NCI-H748 (cell line): Measurements from ENCODE around the gene CTNNA3.
A peak's percentile ranks its signal among the peaks of the same experiment; 100 is the strongest.

Experiments
- DNase-seq: peaks from one replicate; lab custom pipeline; 2025; ENCODE audit not compliant: unreplicated experiment; lab: John Stamatoyannopoulos, UW

Gene CTNNA3

DNA sequence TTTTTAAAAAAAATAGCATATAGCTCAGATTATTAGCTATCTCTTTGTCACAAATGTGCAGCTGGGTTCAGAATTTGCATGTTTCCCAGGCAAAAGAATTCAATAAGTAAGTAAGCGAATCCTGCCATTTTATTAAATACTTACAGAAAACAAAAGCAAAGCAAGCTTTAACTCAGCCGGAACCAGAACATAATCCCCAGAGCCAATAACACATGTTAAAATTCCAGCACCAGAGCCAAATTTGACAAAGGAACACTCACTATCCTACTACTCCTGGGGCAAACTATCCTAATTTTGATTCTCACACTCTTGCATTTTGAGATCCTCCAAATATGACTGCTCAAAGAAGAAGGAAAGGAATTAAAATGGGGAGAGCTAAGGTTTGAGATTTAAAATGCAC, 737.5 kb downstream of the CTNNA3 start:
- DNase-seq, result no peak

DNA sequence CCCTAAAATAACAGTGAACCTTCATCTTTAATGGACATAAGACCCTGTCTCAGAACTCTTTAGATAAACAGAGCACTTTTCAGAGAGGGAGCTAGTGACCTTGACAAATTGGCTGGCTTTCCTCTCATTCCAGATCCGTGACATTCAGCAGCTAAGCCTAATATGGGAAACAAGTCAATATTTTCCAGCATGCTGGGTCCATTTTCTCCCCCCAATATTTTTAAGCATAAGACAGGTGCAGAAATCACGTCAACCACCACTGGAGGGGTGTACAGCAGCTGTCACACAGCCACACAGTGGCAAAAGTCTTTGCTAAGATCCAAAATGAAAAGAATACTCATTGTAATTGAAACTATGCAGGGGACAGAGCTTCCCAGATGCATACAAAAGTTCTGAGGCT, 744.1 kb downstream of the CTNNA3 start:
- DNase-seq, result no peak

DNA sequence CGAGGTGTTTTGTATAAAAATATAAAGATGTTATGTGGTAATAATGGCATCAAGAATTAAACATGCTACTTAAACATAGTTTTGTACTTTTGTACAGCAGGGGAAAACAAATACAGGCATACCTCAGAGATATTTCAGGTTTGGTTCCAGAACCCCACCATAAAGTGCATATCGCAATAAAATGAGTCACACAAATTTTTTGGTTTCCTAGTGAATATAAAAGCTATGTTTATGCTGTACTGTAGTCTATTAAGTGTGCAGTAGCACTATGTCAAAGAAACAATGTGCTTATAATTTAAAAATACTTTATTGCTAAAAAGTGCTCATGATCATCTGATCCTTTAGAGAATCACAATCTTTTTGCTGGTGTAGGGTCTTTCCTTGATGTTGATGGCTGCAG, 752.4 kb downstream of the CTNNA3 start:
- no peak for DNase-seq

DNA sequence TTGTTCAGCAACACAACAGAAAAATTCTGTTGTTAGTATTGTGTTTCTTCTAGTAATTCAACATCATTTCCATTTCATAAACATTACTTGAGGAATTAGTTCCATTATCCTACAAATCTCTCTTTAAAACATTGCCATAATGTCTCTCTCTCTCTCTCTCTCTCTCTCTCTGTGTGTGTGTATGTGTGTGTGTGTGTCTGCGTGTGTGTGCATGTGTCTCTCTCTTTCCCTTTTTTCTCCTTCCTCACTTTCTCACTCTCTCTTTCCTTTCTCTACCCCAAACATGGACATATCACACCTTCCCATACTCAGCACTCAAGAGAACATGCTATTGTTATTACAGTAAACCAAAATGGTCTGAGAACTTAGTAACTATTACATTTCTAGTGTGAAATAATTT, 753.6 kb downstream of the CTNNA3 start:
- DNase-seq, result no peak

DNA sequence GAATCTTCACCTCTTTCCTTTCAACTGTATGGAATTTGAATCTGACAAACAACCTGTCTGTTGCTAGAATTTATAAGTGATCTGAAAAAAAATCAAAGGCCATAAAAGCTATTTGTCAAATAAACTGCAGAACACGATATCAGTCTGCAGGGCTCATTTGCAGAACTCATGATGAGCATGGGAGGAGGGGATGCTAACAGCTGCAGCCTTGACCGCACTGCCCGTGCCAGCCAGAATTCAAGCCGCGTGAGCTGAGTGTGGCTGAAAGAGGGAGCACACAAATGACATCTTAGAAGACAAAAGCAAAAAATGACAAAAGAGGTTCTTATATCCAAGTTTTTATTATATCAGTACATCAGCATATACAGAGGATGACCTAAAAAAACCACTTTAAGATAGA, 754.5 kb downstream of the CTNNA3 start:
- DNase-seq, result peak; percentile 39

DNA sequence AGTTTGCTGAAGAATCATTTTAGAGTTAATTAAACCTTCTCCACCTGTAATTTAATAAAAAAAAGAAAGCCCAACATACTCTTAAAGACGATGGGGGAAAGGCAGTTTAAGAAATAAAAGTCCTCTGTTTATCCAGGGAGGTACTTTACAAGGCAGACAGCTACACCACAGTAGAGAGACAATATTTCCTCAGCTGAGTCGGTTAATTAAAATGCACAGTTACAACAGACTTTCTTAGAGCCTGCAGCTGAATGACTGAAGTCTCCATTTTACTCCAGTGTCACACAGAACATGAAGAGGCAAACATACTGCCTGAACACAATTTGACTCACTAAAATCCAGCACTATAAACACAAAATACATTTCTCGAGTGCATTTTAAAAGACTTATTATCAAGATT, 755.0 kb downstream of the CTNNA3 start:
- no peak for DNase-seq

DNA sequence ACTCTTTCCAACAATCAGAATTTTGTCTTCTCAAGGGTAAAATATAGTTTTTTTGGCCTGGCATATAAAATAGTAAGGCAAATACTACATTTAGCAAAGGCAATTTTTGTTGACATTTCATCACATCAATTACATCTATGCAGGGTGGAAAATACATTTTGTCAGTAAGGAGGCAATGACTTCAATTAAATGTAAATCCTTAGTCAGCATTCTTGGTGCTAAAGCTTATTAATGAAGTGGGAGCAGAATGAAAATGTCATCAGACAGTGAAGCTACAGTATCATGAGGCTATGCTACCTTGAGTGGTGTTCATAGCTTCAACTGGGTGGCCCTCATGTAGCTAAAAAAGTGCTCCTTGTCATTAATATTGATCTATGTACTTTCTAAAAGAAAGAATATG, 761.3 kb downstream of the CTNNA3 start:
- no peak for DNase-seq

DNA sequence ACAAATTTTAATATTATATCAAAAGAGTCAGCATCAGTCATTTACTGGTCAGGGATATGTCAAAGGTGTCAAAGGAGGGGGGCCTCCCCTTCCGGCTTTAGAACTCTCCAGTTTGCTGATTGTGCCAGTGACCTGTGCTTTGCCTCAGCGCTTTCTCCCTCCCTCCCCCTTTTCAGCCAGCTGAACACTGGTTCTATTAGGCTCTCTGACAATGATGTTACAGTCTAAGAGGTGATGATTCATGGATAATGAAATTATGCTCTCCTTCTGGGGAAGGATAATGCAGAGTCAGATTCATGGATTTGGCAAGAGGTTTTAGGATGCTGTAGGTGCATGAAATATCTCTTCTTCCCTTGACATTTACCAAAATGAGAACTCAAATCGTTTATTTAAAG, 764.0 kb downstream of the CTNNA3 start:
- DNase-seq, result no peak

DNA sequence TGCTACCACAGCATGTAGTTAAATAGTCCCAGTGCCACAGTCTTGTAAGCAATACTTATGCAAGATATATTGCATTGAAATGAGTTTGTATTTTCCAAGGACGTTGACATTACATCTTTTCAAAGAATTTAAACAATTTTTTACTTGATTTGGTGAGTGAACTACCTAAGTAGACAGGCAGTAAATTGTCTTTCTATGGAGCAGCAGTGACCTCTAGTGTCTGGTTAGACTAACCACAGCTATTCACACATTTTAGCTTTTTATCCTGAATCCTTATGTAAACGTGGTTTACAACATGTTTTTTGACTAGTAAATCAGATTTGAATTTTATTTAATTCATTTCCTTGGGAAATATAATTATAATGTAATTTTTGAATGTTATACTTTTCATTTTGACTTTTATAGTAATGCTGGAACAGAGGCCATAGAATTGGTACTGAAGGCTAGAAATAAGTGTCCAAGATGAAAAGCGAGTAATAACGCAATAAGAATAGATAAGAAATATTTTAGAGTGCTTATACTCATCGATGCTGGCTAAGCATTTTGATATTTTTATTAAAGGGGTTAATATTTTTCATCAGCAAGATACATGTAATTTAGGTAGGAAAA, 764.6 kb downstream of the CTNNA3 start:
- DNase-seq, result peak; percentile 35

DNA sequence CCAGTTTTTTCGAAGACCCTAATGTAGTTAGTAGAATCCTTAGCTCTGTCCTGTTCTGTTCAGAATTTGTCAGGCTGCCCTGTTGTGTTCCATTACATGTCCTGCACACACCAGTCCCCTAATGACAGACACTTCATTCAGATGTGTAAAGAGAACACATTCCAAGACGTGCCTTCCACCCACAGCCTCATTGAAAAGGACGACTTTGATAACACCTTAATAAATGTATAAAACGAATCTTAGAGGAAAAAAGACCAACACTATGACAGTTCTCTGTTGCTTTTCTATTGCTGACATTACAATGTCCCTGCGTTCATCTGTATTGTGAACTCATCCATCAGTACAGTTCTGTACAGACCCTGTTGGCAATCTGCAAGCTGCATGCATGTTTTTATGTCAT, 766.6 kb downstream of the CTNNA3 start:
- DNase-seq, result no peak

DNA sequence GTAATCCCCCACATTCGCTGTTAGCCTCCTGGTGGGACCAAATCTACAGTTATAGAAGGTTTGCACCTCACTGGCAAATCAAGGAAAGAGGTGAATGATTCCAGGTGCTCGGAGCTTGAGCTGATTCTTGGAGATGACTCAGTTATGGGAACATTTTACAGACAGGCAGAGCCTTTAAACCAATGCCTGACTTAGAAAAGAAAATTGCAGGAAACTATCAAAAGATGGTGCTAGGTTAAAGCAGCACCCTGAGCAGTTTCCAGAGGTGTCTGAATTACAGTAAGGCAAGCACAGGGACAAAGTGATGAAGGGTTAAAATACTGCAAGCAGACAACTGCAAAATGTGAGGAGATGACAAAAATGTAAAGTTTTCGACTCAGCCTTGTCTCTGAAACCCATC, 767.2 kb downstream of the CTNNA3 start:
- DNase-seq, result no peak

DNA sequence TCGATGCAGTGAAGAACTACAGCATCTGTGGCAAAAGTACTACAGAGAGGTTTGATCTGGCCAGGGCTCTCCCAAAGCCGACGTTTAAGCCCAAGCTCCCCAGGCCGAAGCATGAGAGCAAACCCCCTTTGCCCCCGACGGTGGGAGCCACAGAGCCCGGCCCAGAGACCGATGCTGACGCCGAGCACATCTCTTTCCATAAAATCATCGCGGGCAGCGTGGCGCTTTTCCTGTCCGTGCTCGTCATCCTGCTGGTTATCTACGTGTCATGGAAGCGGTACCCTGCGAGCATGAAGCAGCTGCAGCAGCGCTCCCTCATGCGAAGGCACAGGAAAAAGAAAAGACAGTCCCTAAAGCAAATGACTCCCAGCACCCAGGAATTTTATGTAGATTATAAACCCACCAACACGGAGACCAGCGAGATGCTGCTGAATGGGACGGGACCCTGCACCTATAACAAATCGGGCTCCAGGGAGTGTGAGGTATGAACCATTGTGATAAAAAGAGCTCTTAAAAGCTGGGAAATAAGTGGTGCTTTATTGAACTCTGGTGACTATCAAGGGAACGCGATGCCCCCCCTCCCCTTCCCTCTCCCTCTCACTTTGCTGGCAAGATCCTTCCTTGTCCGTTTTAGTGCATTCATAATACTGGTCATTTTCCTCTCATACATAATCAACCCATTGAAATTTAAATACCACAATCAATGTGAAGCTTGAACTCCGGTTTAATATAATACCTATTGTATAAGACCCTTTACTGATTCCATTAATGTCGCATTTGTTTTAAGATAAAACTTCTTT, 767.8 kb downstream of the CTNNA3 start:
- DNase-seq, result no peak

DNA sequence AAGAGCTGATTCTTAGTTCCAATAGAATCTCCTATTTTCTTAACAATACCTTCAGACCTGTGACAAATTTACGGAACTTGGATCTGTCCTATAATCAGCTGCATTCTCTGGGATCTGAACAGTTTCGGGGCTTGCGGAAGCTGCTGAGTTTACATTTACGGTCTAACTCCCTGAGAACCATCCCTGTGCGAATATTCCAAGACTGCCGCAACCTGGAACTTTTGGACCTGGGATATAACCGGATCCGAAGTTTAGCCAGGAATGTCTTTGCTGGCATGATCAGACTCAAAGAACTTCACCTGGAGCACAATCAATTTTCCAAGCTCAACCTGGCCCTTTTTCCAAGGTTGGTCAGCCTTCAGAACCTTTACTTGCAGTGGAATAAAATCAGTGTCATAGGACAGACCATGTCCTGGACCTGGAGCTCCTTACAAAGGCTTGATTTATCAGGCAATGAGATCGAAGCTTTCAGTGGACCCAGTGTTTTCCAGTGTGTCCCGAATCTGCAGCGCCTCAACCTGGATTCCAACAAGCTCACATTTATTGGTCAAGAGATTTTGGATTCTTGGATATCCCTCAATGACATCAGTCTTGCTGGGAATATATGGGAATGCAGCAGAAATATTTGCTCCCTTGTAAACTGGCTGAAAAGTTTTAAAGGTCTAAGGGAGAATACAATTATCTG, 768.6 kb downstream of the CTNNA3 start:
- no peak for DNase-seq

DNA sequence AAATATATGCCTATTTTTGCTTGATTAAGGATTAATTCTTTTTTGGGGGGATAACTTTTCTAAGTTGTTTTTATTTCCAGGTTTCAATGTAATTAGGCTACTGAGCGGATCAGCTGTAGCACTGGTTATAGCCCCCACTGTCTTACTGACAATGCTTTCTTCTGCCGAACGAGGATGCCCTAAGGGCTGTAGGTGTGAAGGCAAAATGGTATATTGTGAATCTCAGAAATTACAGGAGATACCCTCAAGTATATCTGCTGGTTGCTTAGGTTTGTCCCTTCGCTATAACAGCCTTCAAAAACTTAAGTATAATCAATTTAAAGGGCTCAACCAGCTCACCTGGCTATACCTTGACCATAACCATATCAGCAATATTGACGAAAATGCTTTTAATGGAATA, 769.2 kb downstream of the CTNNA3 start:
- DNase-seq, result no peak

DNA sequence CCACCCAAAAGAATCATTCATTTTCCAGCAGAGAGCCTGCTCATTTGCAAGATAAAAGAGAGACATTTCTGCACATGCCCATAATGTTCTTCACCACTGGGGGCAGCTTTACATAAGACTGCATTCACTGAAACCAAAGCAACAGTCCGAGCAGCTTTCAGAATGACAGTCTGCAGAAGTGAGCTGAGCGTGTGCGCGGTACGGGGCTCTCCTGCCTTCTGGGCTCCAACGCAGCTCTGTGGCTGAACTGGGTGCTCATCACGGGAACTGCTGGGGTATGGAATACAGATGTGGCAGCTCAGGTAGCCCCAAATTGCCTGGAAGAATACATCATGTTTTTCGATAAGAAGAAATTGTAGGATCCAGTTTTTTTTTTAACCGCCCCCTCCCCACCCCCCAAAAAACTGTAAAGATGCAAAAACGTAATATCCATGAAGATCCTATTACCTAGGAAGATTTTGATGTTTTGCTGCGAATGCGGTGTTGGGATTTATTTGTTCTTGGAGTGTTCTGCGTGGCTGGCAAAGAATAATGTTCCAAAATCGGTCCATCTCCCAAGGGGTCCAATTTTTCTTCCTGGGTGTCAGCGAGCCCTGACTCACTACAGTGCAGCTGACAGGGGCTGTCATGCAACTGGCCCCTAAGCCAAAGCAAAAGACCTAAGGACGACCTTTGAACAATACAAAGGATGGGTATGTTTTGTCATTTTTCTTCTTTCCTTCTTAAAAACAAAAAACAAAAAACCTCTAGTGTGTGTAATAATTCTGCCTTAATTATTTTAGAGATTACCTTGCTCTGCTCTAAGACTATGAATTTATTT, 769.9 kb downstream of the CTNNA3 start, which contains the start of gene LRRTM3:
TSS of gene LRRTM3 (plus strand) at position 141 of the 820 bp plus-strand sequence.
- DNase-seq, result peak; percentile 85

DNA sequence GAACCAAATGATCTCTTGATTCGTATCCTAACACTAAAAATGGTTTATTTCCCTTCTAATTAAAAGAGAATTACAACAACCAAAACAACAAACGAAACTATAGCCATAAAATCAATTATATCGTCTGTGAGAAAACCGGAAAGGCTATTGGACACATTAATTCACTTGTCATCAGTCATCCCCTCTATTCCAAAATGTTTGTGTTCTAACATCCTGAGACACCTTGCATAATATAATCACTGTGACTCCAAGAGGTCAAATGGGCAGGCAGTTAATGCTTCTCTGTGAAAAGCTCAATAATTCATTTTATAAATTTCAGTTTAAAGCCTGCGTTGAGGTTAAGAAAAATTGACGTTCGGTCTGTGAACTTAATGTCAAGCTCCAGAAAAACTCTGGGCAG, 770.6 kb downstream of the CTNNA3 start:
- DNase-seq, result peak; percentile 30

DNA sequence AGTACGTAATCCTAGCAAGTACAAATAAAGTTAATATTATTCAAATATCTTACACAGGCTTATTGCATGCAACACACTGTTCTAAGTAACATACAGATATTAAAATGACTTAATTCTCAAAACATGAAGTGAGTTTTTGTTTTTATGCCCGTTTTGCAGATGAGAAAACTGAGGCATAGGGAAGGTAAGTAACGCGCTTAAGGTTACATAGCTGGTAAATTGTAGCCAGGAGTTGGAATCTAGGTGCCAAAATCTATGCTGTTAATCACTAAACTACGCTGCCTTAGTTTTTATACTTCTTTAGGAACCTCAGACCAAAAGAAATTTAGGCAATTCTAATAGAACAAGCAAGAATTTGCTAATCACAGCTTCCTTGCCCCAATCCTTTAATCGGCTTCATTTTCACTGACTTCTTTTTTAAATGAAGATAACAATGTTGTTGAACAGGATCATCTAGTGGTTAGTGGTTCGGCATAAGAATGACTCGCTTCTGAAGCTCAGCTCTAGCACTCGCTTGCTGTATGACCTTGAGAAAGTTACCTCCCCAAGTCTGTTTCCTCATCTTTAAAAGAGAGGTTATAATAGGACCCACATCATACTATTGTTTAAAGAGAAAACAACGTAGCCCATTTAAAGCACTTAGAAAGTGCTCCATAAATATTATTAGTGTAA, 771.2 kb downstream of the CTNNA3 start:
- no peak for DNase-seq

DNA sequence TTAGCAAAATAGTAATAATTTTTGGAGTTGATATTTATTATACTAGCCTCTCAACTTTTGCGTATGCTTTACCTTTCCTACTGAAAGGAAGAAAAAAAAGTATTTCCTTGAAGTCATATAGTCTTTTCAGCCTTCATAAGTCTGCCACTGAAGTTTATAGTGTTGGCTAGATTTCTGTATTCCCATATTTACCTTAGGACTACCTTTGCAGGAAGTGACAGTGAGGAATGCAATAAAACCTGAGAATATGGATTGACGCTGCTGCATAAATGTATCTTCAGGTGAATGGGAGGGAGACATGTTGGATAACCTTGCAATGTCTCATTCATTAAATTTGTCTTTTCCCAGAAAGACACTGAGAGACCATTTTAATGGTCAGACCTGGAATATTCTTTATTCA, 776.7 kb downstream of the CTNNA3 start:
- DNase-seq, result no peak

DNA sequence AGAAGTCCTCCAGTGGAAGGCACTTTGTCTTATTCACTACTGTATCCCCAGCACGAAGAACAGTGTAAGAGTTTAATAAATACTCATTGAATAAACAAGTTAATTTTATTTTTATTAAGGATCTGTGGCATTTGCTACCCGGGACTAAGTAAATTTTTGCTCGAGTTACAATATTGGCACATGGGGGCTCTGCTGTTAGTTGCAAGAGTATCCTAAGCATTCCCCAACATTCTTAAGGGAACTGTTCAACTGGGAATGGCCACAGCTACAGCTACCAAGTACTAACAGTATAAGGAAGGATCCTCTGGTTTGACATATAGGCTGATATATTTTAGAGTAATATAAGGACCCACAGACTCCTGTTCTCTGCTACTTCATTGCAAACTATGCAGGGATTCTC, 778.9 kb downstream of the CTNNA3 start:
- no peak for DNase-seq

DNA sequence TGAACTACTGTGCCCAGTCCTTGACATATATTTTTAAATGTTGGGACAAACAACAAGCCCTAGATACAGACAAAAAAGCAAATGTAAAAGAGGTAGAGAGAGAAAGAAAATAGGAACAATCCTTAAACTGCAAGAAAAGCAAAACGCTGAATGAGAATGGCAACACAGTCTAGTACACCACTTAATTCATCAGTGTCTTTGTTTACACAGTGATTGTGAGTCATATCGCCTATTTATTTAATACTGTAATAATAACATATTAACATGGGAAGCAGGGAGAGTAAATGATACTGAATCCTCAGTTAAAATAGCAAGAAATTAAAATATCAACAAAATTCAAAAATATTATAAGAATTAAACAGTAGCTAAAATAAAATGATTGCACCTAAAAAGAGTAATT, 780.0 kb downstream of the CTNNA3 start:
- no peak for DNase-seq

DNA sequence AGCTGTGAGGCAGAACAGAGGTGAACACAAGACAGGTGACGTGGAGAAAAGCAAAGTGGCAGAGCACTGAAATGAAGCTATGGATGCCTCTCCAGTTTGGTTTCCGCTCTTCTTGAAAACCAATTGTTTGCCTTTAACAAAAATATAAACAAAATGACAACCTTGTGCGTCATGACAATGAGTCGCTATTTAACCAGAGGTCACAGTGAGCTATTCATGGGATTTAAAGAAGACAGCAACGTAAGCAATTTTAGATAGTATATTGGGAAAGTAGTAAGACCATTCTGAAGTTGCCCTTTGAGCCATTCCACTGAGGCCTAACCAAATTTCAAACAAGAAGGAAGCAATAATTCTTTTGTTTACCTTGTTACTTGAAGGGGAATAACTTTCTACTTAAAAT, 785.3 kb downstream of the CTNNA3 start:
- DNase-seq, result no peak
